ENCODE data around the gene PPM1B.

DNA sequence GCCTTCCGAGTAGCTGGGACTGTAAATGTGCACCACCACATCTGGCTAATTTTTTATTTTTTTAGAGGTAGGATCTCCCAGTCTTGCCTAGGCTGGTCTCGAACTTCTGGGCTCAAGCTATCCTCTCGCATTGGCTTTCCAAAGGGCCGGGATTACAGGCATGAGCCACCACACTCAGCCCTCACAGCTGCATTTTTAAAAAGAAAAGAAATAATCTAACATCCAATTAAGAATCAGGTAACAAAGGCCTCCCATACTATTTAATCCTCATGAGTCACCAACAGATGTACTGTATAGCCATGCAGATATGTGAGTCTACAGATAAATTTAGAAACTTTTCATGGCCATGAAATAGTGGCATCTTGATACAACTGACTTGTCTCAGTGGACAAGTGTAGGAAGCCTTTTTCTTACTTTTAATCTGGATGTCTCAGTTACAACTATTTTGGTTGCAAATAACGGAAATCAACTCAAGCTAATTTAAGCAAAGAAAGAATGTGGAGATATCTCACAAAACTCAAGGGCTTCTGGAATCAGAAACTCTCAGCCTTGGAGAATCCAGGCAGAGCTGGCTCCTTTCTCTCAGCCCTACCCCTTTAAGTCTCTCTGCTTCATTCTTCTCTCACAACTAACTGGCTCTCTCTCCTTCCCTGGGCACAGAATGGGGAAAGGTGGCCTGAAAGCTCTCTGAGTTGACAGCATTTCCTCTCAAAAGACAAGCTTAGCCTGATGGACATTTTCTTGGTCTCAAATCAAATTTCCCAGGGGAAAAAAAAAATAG lies 12.8 kb upstream of the PPM1B start:
- TF ChIP-seq FOSL1 (tag; conservative IDR thresholded peaks at IDR 0.05) (peak; percentile 85), EZH2 (IDR thresholded peaks at IDR 0.05; ENCODE audit: borderline replicate concordance, low read depth, low read length) (no peak), SIX5 (IDR thresholded peaks at IDR 0.05; ENCODE audit: borderline replicate concordance in 1 of 2, insufficient read depth in 1 of 2, low read depth in 1 of 2, low read length in 2 of 2) (no peak), MEF2A (IDR thresholded peaks at IDR 0.05; ENCODE audit: control insufficient read depth, low read depth, low read length) (peak; percentile 84; the same call in 1 of the 2 replicates), ZFP1 (CRISPR knock-in tag; IDR thresholded peaks at IDR 0.05) (no peak)
- TF ChIP-seq, protein P1, sequence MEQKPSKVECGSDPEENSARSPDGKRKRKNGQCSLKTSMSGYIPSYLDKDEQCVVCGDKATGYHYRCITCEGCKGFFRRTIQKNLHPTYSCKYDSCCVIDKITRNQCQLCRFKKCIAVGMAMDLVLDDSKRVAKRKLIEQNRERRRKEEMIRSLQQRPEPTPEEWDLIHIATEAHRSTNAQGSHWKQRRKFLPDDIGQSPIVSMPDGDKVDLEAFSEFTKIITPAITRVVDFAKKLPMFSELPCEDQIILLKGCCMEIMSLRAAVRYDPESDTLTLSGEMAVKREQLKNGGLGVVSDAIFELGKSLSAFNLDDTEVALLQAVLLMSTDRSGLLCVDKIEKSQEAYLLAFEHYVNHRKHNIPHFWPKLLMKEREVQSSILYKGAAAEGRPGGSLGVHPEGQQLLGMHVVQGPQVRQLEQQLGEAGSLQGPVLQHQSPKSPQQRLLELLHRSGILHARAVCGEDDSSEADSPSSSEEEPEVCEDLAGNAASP (IDR thresholded peaks at IDR 0.05): no peak
- TF ChIP-seq, protein P2, sequence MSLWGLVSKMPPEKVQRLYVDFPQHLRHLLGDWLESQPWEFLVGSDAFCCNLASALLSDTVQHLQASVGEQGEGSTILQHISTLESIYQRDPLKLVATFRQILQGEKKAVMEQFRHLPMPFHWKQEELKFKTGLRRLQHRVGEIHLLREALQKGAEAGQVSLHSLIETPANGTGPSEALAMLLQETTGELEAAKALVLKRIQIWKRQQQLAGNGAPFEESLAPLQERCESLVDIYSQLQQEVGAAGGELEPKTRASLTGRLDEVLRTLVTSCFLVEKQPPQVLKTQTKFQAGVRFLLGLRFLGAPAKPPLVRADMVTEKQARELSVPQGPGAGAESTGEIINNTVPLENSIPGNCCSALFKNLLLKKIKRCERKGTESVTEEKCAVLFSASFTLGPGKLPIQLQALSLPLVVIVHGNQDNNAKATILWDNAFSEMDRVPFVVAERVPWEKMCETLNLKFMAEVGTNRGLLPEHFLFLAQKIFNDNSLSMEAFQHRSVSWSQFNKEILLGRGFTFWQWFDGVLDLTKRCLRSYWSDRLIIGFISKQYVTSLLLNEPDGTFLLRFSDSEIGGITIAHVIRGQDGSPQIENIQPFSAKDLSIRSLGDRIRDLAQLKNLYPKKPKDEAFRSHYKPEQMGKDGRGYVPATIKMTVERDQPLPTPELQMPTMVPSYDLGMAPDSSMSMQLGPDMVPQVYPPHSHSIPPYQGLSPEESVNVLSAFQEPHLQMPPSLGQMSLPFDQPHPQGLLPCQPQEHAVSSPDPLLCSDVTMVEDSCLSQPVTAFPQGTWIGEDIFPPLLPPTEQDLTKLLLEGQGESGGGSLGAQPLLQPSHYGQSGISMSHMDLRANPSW (CRISPR knock-in tag; IDR thresholded peaks at IDR 0.05): no peak

Measured in K562 (cell line).